Neural progenitor cell (in vitro differentiated cells): Measurements from ENCODE around the gene KIF25.

Experiments
- EZH2 ChIP-seq: fragments of 200-600 bp; sonication (generic); IDR thresholded peaks from 2 replicates; pipeline ENCODE4 v1.6.1; 2017; ENCODE audit warnings: antibody characterized with exemption, mild to moderate bottlenecking, moderate library complexity
- TF ChIP-seq, protein P1 (sequence below): fragments of 200-600 bp; sonication (generic); IDR thresholded peaks from 2 replicates; pipeline ENCODE4 v1.5.1; 2017; ENCODE audit warnings: antibody characterized with exemption, mild to moderate bottlenecking

DNA sequence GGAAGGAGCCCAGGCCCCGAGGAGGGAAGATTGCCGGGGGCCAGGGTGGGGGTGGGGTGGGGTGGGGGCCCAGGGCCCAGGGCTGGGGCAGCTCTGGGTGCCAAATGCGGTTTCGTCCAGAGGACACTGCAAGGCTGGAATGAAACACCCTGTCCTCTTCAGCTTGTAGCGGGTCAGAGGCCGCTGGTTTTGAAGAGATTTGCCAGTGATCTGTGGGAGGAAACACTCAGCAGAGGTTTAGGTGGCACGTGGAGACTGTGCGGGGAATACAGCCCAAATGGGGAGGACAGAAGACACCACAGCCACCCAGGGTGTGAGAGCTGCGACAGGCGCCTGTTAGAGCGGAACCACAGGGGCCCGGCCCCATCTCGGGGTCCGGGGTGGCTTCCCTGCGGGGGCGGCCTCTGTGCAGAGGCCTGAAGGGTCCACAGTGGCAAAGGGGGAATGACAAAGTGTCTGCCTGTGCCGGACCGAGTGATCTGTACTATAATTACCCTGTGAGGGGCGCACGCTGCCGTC lies 52.3 kb downstream of the KIF25 start:
- TF ChIP-seq, protein P1, sequence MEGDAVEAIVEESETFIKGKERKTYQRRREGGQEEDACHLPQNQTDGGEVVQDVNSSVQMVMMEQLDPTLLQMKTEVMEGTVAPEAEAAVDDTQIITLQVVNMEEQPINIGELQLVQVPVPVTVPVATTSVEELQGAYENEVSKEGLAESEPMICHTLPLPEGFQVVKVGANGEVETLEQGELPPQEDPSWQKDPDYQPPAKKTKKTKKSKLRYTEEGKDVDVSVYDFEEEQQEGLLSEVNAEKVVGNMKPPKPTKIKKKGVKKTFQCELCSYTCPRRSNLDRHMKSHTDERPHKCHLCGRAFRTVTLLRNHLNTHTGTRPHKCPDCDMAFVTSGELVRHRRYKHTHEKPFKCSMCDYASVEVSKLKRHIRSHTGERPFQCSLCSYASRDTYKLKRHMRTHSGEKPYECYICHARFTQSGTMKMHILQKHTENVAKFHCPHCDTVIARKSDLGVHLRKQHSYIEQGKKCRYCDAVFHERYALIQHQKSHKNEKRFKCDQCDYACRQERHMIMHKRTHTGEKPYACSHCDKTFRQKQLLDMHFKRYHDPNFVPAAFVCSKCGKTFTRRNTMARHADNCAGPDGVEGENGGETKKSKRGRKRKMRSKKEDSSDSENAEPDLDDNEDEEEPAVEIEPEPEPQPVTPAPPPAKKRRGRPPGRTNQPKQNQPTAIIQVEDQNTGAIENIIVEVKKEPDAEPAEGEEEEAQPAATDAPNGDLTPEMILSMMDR, result no peak
- TF ChIP-seq EZH2, result no peak
